Measurements from ENCODE around the gene THOC7. TPM values are rescaled to one million over a fixed set of nuclear protein-coding genes. Genes with fewer than 3 reads are reported as not detected.
A peak's percentile ranks its signal among the peaks of the same experiment; 100 is the strongest.

Gene THOC7
- total RNA-seq, 1 donor from 2014 or later: 70.6 TPM

- no peak for ATAC-seq
These were observed 14.9 kb upstream of the THOC7 start for GRCh38 chr3:63878394-63879060.

GRCh38 chr3:63877737-63878393, 14.3 kb upstream of the THOC7 start:
- ATAC-seq: no peak

GRCh38 chr3:63876260-63876659, 12.7 kb upstream of the THOC7 start:
- ATAC-seq: no peak

GRCh38 chr3:63875510-63875909, 11.9 kb upstream of the THOC7 start:
- no peak for ATAC-seq

- ATAC-seq: no peak
These were observed 11.2 kb upstream of the THOC7 start for GRCh38 chr3:63874769-63875168.

- ATAC-seq: peak; percentile 87
These were observed 8.7 kb upstream of the THOC7 start for GRCh38 chr3:63872135-63872924.

- no peak for ATAC-seq
These were observed 7.0 kb upstream of the THOC7 start for GRCh38 chr3:63870615-63871005.

GRCh38 chr3:63869940-63870614, 6.5 kb upstream of the THOC7 start:
- ATAC-seq: no peak

- no peak for ATAC-seq
These were observed 3.6 kb upstream of the THOC7 start for GRCh38 chr3:63867225-63867624.

GRCh38 chr3:63864965-63865327, 1.3 kb upstream of the THOC7 start:
- no peak for ATAC-seq

- ATAC-seq: peak; percentile 60
These were observed 681 bp upstream of the THOC7 start for GRCh38 chr3:63864008-63864964.

GRCh38 chr3:63862804-63863149, 828 bp downstream of the THOC7 start:
- ATAC-seq: peak; percentile 8

GRCh38 chr3:63861306-63861705, 2.3 kb downstream of the THOC7 start:
- ATAC-seq: no peak

GRCh38 chr3:63860776-63861175, 2.8 kb downstream of the THOC7 start:
- no peak for ATAC-seq

- ATAC-seq: no peak
These were observed 6.3 kb downstream of the THOC7 start for GRCh38 chr3:63857311-63857710.

- no peak for ATAC-seq
These were observed 8.2 kb downstream of the THOC7 start for GRCh38 chr3:63855333-63855940.

- no peak for ATAC-seq
These were observed 10.5 kb downstream of the THOC7 start for GRCh38 chr3:63853106-63853505.

- no peak for ATAC-seq
These were observed 12.3 kb downstream of the THOC7 start for GRCh38 chr3:63851287-63851686.

GRCh38 chr3:63849175-63849574, 14.4 kb downstream of the THOC7 start:
- no peak for ATAC-seq

- ATAC-seq: no peak
These were observed 15.7 kb downstream of the THOC7 start for GRCh38 chr3:63847718-63848450.

GRCh38 chr3:63845215-63845614, 18.4 kb downstream of the THOC7 start:
- no peak for ATAC-seq
